ENCODE data around the gene GJB5. TPM values are rescaled to one million over a fixed set of nuclear protein-coding genes. Genes with fewer than 3 reads are reported as not detected.

Gene GJB5
- total RNA-seq, 1 donor from 2014 or later = not detected

DNA sequence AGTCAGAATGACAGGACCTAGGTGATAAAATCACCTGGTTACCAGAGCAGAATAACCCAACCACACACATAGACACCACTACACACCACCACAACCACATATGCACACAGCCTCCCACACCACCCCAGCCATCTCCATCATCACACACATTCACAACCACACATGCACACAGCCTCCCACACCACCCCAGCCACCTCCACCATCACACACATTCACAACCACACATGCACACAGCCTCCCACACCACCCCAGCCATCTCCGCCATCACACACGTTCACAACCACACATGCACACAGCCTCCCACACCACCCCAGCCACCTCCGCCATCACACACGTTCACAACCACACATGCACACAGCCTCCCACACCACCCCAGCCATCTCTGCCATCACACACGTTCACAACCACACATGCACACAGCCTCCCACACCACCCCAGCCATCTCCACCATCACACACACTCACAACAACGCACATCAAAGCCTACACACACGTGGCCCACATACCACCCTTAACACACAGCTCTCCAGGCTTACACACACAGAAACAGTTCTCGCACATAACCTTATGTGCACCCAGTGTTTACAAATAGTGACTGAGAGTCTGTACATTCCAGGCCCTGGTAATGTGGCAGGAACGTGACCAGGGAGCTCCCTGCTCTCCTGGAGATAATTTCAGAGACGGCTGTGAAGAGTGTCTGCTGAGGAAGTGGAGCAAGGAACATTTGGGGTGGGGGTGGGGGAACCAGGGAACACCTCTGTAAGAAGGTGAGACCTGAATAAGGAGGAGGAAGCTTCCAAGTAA lies 22.9 kb downstream of the GJB5 start:
- Mint-ChIP-seq H3K4me1 (peaks cover 4% of the 10 kb centered on the region), H3K4me3 (no peak overlapping the region), H3K27me3 (ENCODE audit: low read depth) (peaks cover 51% of the 10 kb centered on the region), H3K36me3 (ENCODE audit: low read depth) (no peaks in the 10 kb centered on the region), H3K27ac (ENCODE audit: unreplicated experiment) (no peak overlapping the region), H3K9me3 (no peaks in the 10 kb centered on the region)
- DNase-seq (ENCODE audit: low read depth, low spot score) = no peak
- TF ChIP-seq, protein P1, sequence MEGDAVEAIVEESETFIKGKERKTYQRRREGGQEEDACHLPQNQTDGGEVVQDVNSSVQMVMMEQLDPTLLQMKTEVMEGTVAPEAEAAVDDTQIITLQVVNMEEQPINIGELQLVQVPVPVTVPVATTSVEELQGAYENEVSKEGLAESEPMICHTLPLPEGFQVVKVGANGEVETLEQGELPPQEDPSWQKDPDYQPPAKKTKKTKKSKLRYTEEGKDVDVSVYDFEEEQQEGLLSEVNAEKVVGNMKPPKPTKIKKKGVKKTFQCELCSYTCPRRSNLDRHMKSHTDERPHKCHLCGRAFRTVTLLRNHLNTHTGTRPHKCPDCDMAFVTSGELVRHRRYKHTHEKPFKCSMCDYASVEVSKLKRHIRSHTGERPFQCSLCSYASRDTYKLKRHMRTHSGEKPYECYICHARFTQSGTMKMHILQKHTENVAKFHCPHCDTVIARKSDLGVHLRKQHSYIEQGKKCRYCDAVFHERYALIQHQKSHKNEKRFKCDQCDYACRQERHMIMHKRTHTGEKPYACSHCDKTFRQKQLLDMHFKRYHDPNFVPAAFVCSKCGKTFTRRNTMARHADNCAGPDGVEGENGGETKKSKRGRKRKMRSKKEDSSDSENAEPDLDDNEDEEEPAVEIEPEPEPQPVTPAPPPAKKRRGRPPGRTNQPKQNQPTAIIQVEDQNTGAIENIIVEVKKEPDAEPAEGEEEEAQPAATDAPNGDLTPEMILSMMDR (conservative IDR thresholded peaks at IDR 0.05) = no peak

DNA sequence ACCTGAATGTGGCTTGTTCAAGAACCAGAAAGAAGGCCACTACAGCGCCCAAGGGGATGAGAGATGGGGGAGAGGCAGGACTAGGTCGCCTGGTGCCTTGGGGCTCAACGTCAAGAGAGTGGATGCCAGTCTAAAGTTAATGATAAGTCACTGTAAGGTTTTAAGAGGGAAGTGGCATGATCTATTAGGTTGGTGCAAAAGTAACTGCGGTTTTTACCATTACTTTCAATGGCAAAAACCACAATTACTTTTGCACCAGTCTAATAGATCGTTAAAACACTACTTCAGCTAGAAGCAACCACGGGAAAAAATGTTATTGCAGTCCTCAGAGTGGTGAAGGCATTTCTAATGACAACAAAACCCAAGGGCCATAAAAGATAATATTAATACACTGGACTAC lies 23.5 kb downstream of the GJB5 start:
- peaks cover 4% of the 10 kb centered on the region for H3K4me1 Mint-ChIP-seq
- H3K4me3 Mint-ChIP-seq = no peak overlapping the region
- H3K9me3 Mint-ChIP-seq = no peaks in the 10 kb centered on the region
- no peak for DNase-seq (ENCODE audit: low read depth, low spot score)
- peaks cover 57% of the 10 kb centered on the region for H3K27me3 Mint-ChIP-seq (ENCODE audit: low read depth)
- no peaks in the 10 kb centered on the region for H3K36me3 Mint-ChIP-seq (ENCODE audit: low read depth)
- TF ChIP-seq, protein P1 (conservative IDR thresholded peaks at IDR 0.05) = no peak
- H3K27ac Mint-ChIP-seq (ENCODE audit: unreplicated experiment) = no peak overlapping the region

DNA sequence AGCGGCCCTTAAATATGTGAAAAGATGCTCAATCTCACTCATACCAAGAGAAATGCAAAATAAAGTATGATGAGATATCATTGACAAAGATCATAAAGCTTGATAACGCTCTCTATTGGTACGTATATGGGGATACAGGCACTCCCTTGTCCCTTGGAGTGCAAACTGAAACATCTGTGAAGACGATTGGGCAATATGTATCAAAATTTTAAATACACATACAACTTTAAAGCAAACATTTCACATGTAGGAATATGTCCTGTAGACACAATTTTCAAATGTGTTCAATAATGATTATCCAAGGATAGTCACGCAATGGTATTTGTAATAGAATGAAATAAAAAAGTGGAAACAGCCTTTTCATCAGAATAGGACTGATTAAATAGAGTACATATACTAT lies 24.2 kb downstream of the GJB5 start:
- Mint-ChIP-seq H3K4me1 (peaks cover 4% of the 10 kb centered on the region), H3K27me3 (ENCODE audit: low read depth) (peaks cover 64% of the 10 kb centered on the region), H3K4me3 (no peak overlapping the region), H3K27ac (ENCODE audit: unreplicated experiment) (no peak overlapping the region), H3K9me3 (no peaks in the 10 kb centered on the region), H3K36me3 (ENCODE audit: low read depth) (no peaks in the 10 kb centered on the region)
- TF ChIP-seq, protein P1 (conservative IDR thresholded peaks at IDR 0.05) = no peak
- DNase-seq (ENCODE audit: low read depth, low spot score) = no peak

DNA sequence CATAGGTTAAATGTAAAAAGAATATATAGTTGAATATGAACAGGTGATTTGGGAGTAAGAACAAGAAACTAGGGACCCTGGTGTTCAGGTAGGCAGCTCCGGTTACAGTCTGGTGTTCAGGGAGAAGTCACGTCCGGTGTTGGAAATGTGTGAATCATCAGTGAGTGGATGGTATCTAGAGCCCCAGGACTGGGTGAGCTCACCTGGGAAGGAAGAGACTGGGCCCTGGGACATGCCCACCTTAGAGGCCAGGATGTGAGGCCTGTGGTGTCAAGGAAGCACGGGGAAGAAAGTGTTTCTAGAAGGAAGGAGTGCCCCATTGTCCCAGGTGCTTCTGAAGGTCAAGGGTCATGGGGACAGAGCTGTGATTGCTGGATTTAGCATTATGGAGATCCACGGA lies 24.7 kb downstream of the GJB5 start:
- H3K4me3 Mint-ChIP-seq = no peak overlapping the region

DNA sequence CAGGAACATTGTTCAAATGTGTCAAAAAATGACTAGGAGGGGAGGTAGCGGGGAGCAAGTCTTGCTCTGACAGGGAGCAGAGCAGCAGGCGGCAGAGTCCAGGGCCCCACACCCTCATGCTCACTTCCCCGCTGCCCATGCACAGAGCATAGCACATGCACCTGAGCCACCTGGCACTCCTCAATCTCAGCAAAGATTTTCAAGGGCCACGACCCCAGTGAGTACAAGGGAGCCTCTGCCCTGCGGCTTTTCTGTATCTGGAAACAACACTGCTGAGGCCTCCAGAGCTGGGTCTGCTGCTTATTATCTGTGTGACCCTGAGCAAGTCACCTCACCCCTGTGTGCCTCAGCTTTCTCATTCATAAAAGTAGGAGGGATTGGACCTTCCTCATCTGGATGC lies 25.1 kb downstream of the GJB5 start:
- Mint-ChIP-seq H3K4me1 (peaks cover 4% of the 10 kb centered on the region), H3K27me3 (ENCODE audit: low read depth) (peaks cover 73% of the 10 kb centered on the region), H3K27ac (ENCODE audit: unreplicated experiment) (no peak overlapping the region), H3K36me3 (ENCODE audit: low read depth) (no peaks in the 10 kb centered on the region), H3K9me3 (no peaks in the 10 kb centered on the region), H3K4me3 (no peak overlapping the region)
- no peak for DNase-seq (ENCODE audit: low read depth, low spot score)
- TF ChIP-seq, protein P1 (conservative IDR thresholded peaks at IDR 0.05) = no peak

More for the DNA sequence above, 24.7 kb downstream of the GJB5 start:
- H3K27me3 Mint-ChIP-seq (ENCODE audit: low read depth) = peaks cover 69% of the 10 kb centered on the region
- TF ChIP-seq, protein P1 (conservative IDR thresholded peaks at IDR 0.05) = no peak
- no peak for DNase-seq (ENCODE audit: low read depth, low spot score)
- no peaks in the 10 kb centered on the region for H3K9me3 Mint-ChIP-seq
- H3K4me1 Mint-ChIP-seq = peaks cover 4% of the 10 kb centered on the region
- H3K36me3 Mint-ChIP-seq (ENCODE audit: low read depth) = no peaks in the 10 kb centered on the region
- H3K27ac Mint-ChIP-seq (ENCODE audit: unreplicated experiment) = no peak overlapping the region

Data from neural crest cell (in vitro differentiated cells).